C4-2B (cell line): ENCODE data around the gene SLC22A7.

Experiments used
- H3K27ac ChIP-seq: fragments of 450-650 bp; 2 replicates; pipeline ENCODE4 v1.5.1; 2017
- ZFX ChIP-seq: fragments of 450-650 bp; IDR thresholded peaks from 2 replicates; pipeline ENCODE4 v1.6.1; 2017
- TF ChIP-seq, protein P1 (sequence below): fragments of 450-650 bp; conservative IDR thresholded peaks from 2 replicates; pipeline ENCODE4 v1.5.1; 2017; ENCODE audit warnings: mild to moderate bottlenecking

SLC22A7 gene

DNA sequence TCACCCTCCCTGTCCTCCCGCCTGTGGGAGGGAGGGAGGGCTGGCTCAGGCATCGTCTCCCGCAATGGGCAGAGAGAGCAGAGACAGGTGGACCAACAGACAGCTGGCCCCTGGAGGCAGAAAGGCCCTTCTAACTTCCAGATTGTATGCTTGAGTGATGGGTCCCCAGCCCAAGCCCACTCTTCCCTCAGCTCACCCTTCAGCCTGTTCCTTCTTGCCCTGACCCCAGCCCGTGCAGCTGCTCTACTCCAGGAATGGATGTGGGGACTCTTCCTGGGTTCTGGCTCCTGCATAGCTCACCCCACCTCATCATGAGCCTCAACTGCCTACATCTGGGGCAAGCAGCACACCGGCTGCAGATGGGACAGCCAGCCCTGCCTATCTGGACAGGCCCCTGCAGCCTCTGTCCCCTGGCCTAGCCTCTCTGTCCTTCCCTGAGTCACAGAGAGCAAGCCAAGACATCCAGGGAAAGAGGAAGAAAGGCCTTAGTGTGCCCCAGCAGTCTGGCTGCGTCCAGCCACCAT lies 11.5 kb upstream of the SLC22A7 start:
- no peak for TF ChIP-seq ZFX
- TF ChIP-seq, protein P1, sequence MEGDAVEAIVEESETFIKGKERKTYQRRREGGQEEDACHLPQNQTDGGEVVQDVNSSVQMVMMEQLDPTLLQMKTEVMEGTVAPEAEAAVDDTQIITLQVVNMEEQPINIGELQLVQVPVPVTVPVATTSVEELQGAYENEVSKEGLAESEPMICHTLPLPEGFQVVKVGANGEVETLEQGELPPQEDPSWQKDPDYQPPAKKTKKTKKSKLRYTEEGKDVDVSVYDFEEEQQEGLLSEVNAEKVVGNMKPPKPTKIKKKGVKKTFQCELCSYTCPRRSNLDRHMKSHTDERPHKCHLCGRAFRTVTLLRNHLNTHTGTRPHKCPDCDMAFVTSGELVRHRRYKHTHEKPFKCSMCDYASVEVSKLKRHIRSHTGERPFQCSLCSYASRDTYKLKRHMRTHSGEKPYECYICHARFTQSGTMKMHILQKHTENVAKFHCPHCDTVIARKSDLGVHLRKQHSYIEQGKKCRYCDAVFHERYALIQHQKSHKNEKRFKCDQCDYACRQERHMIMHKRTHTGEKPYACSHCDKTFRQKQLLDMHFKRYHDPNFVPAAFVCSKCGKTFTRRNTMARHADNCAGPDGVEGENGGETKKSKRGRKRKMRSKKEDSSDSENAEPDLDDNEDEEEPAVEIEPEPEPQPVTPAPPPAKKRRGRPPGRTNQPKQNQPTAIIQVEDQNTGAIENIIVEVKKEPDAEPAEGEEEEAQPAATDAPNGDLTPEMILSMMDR: no peak
- H3K27ac ChIP-seq: no peak overlapping the region

DNA sequence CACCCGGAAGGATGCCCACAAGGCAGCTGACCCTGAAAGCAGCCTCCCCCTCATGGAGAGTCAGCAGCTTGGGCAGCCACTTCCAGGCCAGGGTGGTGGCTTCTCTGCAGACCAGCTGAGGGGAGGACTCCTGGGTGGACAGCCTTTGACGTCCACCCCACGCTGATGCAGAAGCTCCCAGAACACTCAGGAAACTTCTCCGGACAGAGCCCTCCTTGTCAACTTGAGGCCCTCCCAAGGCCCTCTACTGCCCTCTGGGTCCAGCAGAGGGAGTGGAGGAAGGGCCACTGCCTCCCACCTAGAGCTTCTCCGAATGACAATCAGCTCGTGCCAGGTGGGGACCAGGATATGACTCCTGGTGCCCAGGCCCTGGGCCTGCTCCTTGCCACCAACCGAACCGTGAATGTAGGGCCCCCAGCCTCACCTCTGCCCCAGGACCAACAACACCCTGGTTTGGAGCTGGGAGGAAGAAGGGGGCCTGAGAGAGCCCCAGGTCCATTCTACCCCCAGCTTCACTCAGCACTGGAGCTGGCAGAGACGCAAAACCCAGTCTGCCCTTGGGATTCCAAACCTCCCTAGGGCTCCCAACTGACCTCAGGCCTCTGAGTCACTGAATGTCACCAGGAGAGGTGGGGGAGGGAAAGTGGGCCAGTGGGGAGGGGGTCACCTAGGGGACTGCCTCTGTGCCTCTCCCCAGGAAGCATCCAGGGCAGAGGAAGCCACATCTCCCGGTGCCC lies 10.9 kb upstream of the SLC22A7 start:
- no peak for TF ChIP-seq ZFX
- TF ChIP-seq, protein P1: no peak
- no peak overlapping the region for H3K27ac ChIP-seq

DNA sequence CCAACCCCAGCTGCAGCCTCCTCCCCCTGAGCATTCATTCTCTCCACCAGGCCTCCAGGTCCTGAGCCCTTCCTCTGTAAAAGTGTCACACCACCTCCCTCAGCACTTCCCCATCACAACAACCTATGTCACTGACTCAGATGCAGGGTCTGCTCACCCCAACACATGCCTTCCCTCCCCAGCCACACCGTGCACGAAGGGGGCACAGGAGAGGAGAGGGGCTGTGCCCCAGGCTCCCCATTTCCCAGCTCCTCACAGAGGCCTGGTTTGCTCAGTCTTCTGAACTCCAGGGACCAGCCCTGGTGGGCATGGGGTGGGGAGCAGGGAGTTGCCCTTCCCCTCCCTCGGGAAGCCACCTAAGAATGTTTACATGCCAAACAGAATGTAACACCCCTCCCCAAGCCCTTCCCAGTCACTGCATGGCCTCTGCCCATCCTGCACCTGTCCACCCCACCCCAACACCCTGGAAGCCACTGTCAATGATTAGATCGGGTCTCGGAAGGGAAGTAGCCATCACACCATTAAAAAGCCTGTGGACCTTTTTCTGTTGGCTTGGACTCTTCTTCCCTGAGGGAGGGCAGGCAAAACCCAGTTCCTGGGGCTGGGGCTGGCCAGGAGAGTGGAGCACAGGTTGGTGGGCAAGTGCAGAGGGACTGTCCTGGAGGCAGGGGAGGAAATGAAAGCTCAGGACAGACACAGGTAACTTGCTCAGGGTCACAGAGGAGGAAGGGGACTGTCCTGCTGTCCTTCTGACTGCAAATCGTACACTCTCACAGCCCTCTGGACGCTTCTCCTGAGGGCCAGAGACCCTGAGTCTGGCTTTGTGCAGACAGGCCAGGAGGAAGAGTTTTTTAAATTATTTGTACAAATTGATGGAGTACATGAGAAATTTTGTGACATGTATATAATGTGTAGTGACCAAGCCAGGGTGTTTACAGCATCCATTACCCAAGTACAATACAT lies 10.1 kb upstream of the SLC22A7 start:
- H3K27ac ChIP-seq: no peak overlapping the region
- TF ChIP-seq, protein P1: no peak
- no peak for TF ChIP-seq ZFX

DNA sequence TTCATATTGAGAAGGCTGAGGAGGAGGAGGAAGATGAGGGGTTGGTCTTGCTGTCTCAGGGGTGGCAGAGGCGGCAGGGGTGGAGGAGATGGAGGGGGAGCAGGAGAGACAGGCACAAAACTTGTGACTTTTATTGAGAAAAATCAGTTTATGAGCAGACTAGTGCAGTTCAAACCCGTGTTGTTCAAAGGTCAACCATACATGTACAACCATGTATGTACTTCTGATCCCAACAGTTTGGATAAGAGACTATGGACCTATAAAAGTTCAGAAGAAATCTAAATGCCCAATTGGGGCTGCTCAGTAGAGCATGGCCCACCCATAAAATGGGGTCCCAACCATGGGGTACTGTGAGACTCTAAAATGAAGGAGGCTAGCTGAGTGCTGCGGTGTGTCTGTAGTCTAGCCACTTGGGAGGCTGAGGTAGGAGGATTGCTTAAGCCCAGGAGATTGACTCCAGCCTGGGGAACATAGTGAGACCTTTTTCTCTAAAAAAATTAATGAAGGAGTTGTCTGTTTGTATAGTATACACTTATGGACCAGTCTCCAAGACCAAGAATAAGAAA lies 7.6 kb upstream of the SLC22A7 start:
- no peak overlapping the region for H3K27ac ChIP-seq
- TF ChIP-seq ZFX: no peak
- TF ChIP-seq, protein P1: no peak

DNA sequence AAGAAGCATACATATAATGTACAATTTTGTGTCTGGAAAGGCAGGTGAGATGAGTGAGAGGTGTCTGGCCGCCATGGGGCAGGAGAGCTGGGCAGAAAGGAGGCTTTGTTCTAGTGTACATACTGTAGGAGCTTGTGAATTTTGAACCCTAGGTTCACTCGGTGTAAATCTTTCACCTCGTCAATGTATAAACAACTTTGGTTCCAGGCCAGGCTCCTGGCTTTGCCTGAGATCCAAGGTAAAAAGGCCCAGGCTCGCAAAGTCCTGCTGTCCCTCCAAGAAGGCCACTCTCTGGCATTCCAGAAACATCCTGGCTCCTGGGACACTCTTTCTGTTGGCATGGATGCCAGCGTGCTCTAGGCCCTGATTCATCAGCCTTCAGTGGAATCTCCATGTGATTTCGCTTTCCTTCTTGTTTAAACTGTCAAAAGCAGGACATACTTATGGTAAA lies 7.1 kb upstream of the SLC22A7 start:
- H3K27ac ChIP-seq: no peak overlapping the region
- TF ChIP-seq ZFX: no peak
- TF ChIP-seq, protein P1: no peak

DNA sequence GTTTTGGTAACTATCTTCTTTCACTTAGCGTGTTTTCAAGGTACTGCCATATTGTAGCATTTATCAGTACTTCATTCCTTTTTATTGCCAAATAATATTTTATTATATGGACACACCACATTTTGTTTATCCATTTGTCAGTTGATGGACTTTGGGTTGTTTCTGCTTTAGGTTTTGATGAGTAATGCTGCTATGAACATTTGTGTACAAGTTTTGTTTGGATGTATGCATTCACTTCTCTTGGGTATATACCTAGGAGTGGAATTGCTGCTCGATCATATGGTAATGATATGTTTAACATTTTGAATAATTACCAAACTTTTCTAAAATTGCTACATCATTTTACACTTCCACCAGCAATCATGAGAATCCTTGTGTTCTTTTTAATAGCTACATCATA lies 6.4 kb upstream of the SLC22A7 start:
- no peak overlapping the region for H3K27ac ChIP-seq
- no peak for TF ChIP-seq ZFX
- TF ChIP-seq, protein P1: no peak
